Activated T-cell treated with anti-CD3 and anti-CD28 coated beads, Interleukin-2, amount 50 U/mL, for 4 hours (primary cell): ENCODE measurements around the gene GRPR. TPM values are rescaled to one million over a fixed set of nuclear protein-coding genes. Genes with fewer than 3 reads are reported as not detected.
"Not testable (repeated sequence)": the region's sequence is repeated elsewhere in the genome, so short reads cannot be mapped to it uniquely, and the experiment has no call there.

ENCODE experiments used
- ATAC-seq, 2 donors: fragments of 200-7000 bp; cut with Tn5 transposase; one replicate each; pipeline ENCODE4 v1.10.0; 2021
- DNase-seq: peaks from one replicate; pipeline ENCODE4 v3.0.0-alpha.2; 2020
- H3K27me3 Mint-ChIP-seq: one replicate; pipeline ENCODE4 v1.8.0; 2021; ENCODE audit warnings: low read depth, mixed read lengths
- H3K36me3 Mint-ChIP-seq: one replicate; pipeline ENCODE4 v1.8.0; 2022; ENCODE audit warnings: mixed read lengths; ENCODE audit not compliant: insufficient read depth
- H3K4me1 Mint-ChIP-seq: one replicate; pipeline ENCODE4 v1.8.0; 2021; ENCODE audit warnings: low read depth, mixed read lengths
- H3K4me3 Mint-ChIP-seq: one replicate; pipeline ENCODE4 v1.8.0; 2021; ENCODE audit warnings: mild to moderate bottlenecking, moderate library complexity, mixed read lengths
- H3K9me3 Mint-ChIP-seq: one replicate; pipeline ENCODE4 v1.8.0; 2021; ENCODE audit warnings: mixed read lengths
- total RNA-seq, 3 donors: library from RNA; stranded (reverse); gene quantifications; one replicate each; pipeline ENCODE4 v1.2.1, GENCODE V29; 2021

The GRPR gene
- total RNA-seq, 3 donors from 2014 or later = 0.16 TPM; not detected in 2

DNA sequence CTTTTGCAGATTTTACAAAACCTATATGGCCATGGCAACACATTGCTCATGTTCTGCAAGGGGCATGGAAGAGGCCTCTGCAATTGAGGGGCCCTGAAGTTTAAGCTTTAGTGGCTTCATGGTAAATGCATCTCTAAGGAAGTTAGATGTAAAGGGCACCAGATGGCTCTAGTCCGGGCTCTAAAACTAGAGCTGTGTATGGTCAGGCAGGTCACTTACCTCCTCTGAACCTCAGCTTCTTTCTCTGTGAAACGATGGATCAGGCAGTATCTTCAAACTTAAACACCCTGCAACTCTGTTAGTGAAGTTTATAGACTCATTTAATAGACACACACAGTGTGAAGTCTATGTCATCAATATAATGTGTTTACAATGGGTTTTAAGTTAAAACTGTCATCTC is 53.9 kb downstream of the GRPR start:
- no peak overlapping the region for H3K4me3 Mint-ChIP-seq
- H3K9me3 Mint-ChIP-seq = no peaks in the 10 kb centered on the region
- no peaks in the 10 kb centered on the region for H3K36me3 Mint-ChIP-seq
- H3K4me1 Mint-ChIP-seq = no peaks in the 10 kb centered on the region
- no peak for ATAC-seq
- peaks cover 2% of the 10 kb centered on the region for H3K27me3 Mint-ChIP-seq
- DNase-seq = no peak

DNA sequence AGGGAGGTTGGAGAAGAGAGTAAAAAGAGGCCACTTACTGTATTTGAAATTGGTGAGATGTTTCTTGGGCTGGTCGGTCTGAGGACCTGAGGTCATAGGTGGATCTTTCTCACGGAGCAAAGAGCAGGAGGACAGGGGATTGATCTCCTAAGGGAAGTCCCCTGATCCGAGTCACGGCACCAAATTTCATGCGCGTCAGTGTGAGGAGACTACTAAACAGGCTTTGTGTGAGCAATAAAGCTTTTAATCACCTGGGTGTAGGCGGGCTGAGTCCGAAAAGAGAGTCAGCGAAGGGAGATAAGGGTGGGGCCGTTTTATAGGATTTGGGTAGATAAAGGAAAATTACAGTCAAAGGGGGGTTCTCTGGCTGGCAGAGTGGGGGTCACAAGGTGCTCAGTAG is 60.5 kb downstream of the GRPR start:
- ATAC-seq, H3K9me3 Mint-ChIP-seq, H3K36me3 Mint-ChIP-seq, H3K27me3 Mint-ChIP-seq, H3K4me1 Mint-ChIP-seq, H3K4me3 Mint-ChIP-seq, DNase-seq: not testable (repeated sequence)

DNA sequence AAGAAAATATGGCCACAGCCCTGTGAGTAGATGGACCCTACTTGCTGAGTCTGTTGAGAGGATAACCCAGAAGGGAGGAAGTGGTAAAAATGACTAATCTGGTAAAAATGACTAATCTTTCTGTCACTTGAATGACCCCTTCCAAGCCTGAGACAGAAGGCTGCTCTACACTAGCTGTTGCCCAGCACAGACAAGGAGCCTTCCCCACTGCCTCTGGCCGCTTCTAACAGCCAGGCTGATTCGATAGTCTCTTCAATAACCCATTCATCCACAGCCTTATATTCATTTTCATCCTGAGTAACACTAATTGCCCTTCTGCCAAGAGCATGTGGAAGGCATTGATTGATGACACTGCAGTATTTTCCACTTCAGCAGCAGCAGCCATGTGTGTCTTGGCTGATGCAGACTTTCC is 62.4 kb downstream of the GRPR start:
- DNase-seq (no peak), ATAC-seq (no peak)
- no peak overlapping the region for H3K4me3 Mint-ChIP-seq

DNA sequence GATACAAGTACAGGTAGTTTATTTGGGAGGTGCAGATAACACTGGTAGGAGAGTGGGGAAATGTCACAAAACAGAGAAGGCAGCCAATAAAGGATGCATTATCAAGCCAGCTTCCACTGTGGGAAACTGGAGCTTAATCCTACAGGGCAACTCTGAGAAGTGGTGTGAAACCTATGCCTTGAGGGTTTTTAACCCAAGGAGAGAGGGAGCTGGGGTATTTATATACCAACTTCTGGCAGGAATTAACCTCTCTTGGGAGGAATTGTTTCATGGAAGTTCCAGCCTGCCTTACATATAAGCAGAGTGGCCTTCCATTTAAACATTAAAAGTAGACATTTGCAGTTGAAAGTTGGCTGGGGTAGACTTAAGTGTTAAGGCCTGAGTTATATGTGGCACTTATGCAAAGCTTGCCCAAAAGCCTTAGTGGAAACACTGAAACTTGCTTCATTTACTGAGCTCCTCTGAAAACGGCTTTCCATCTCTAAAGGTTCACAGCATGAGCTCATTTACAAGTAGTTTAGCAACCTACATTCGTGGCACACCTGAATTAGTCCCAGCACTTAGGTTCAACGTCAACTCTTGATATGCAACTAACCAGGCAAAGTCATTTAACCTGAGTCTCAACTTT is 63.1 kb downstream of the GRPR start:
- DNase-seq (no peak), ATAC-seq (no peak)
- Mint-ChIP-seq H3K4me1 (no peaks in the 10 kb centered on the region), H3K36me3 (no peaks in the 10 kb centered on the region), H3K4me3 (no peak overlapping the region), H3K9me3 (no peaks in the 10 kb centered on the region), H3K27me3 (no peaks in the 10 kb centered on the region)

More for the DNA sequence above, 62.4 kb downstream of the GRPR start:
- Mint-ChIP-seq H3K4me1 (no peaks in the 10 kb centered on the region), H3K9me3 (no peaks in the 10 kb centered on the region), H3K27me3 (no peaks in the 10 kb centered on the region), H3K36me3 (no peaks in the 10 kb centered on the region)

DNA sequence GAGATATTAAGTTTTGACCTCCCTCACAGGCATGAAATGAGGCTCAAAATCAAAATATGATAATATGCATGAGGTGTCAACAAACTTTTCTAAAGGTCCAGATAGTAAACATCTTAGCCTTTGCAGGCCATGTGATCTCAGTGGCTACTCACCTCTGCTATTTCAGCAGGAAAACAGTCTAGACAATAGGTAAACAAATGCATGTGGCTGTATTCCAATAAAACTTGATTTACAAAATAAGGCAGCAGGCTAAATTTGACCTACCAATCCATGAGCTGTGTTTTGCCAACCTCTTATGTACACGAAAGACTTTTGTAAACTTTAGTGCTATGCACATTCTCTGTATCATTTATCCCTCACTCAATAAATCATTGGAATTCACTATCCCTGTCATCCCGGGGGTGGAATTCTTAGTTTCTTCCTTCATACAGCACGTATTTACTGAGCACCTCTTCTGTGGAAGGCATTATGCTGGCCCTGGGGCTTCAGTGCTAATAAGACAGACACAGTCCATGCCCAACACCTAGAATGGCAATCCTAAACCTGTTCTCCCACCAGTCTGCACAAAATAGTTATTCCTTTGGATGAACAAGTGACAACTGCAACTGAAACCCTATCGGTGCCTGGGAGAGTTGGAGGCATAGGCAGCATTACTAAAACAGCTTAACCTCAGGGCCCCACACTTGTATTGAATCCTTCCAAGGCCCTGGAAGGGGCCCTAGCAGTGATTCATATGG is 63.8 kb downstream of the GRPR start:
- no peaks in the 10 kb centered on the region for H3K36me3 Mint-ChIP-seq
- no peak for ATAC-seq
- no peak overlapping the region for H3K4me3 Mint-ChIP-seq
- no peaks in the 10 kb centered on the region for H3K4me1 Mint-ChIP-seq
- no peak for DNase-seq
- H3K9me3 Mint-ChIP-seq = no peaks in the 10 kb centered on the region
- no peaks in the 10 kb centered on the region for H3K27me3 Mint-ChIP-seq

DNA sequence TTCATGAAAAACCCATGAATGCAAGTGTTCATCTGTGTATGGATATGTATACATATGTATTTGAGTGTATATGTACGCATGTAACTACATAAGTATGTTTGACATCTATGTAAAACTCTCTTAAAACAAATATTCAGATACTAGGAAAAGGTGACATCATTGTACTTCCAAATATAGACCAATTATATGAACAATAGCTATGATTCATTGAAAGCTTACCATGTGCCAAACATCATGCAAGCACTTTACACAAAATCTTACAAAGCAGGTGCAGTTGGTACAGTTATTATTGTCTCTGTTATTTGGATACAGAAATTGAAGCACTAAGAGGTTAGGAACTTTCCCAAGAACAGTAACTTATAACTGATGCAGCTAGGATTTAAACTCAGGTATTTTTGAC is 65.3 kb downstream of the GRPR start:
- H3K4me1 Mint-ChIP-seq = no peaks in the 10 kb centered on the region
- H3K4me3 Mint-ChIP-seq = no peak overlapping the region
- no peaks in the 10 kb centered on the region for H3K9me3 Mint-ChIP-seq
- H3K36me3 Mint-ChIP-seq = no peaks in the 10 kb centered on the region
- DNase-seq (no peak), ATAC-seq (no peak)
- H3K27me3 Mint-ChIP-seq = no peaks in the 10 kb centered on the region

DNA sequence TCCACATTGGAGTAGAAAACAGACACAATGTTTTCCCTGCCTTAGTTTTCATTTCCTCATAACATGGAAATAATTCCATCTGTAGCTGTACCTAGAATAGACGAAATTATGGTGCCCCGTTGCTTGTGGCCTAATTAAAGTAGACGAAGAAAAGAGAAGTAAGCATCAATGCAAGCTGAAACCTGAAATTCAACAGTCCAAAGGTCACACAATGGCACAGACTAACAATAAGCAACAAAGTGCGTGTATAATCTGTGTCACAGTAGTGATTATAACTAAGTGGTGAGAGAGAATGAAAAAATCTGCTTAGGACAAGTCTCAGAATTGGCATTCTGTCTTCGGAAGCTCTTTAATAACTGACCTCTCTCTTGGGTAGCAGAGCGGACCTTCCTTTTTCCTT is 68.2 kb downstream of the GRPR start:
- Mint-ChIP-seq H3K27me3 (no peaks in the 10 kb centered on the region), H3K9me3 (no peaks in the 10 kb centered on the region), H3K4me1 (no peaks in the 10 kb centered on the region), H3K4me3 (no peak overlapping the region), H3K36me3 (no peaks in the 10 kb centered on the region)
- ATAC-seq = no peak
- DNase-seq = no peak

DNA sequence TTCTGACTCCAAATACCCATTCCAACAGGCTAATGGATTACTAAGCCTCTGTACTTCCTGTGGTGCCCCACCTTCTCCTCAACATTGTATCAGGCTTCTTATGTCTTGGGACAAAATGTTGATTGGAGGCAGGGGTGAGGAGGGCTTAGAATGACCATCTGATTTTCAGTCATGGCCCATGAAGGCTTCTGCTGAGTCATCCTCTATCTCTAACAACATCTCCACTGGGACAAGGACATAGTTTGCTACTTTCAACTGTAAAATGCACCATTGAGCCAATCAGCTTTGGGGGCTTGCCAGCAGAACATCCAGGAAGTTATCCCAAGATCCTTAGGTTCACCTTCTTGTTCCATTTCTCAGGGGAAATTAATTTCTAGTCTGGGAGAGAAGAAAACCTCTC is 73.5 kb downstream of the GRPR start:
- Mint-ChIP-seq H3K4me3 (no peak overlapping the region), H3K27me3 (no peaks in the 10 kb centered on the region), H3K4me1 (no peaks in the 10 kb centered on the region), H3K36me3 (no peaks in the 10 kb centered on the region), H3K9me3 (no peaks in the 10 kb centered on the region)
- ATAC-seq (no peak), DNase-seq (no peak)

DNA sequence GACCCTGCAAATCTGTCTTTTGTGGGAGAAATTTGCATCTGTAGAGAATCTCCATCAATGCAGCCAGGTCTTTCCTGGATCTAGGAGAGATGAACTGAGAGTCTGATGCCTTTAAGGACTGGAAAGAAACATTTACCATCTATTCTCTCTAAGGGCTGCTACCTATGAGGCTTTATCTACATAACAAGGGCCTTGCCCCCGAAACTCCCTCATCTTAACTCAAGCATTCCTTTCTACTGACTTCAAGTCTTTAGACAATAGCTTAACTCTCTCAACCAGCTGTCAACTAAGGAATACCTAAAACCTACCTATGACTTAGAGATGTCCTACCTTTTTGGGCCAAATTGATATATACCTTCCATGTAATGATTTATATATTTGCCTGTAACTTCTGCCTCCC is 76.0 kb downstream of the GRPR start:
- no peaks in the 10 kb centered on the region for H3K9me3 Mint-ChIP-seq
- no peaks in the 10 kb centered on the region for H3K36me3 Mint-ChIP-seq
- H3K4me1 Mint-ChIP-seq = no peaks in the 10 kb centered on the region
- no peaks in the 10 kb centered on the region for H3K27me3 Mint-ChIP-seq
- no peak for DNase-seq
- H3K4me3 Mint-ChIP-seq = no peak overlapping the region
- no peak for ATAC-seq

DNA sequence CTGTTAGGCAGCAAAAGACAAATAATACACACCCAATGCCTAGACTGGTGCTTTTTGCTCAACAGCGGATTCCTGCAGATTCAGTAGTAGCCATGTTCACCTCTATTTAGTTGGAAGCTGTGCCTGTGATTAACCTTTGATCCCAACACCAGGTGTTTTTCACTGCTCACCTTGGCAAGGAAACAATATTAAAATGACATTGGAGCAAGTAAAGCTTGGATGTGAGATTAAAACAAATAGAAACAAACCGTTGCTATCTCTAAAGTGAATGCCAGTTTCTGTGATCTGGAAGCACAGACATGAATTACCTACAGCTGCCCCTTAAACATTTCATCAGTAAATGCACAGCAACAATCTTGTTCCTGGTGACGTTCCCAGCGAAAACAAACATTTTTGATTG is 79.6 kb downstream of the GRPR start:
- ATAC-seq (no peak), DNase-seq (no peak)
- Mint-ChIP-seq H3K36me3 (no peaks in the 10 kb centered on the region), H3K9me3 (no peaks in the 10 kb centered on the region), H3K27me3 (no peaks in the 10 kb centered on the region), H3K4me1 (no peaks in the 10 kb centered on the region), H3K4me3 (no peak overlapping the region)

Other genes with a start within 250 kb of the GRPR start
- not detected for gene MAGEB17, start 43.9 kb downstream of the GRPR start, total RNA-seq